NCI-H82 (cell line): ENCODE data around the gene RPL27A.
A peak's percentile ranks its signal among the peaks of the same experiment; 100 is the strongest.
"Not testable (repeated sequence)": the region's sequence is repeated elsewhere in the genome, so short reads cannot be mapped to it uniquely, and the experiment has no call there.

Experiments used
- DNase-seq: peaks from one replicate; lab custom pipeline; 2025; lab: John Stamatoyannopoulos, UW

Gene RPL27A

GRCh38 chr11:8682303-8683114, at the start of gene RPL27A, which contains the start of gene TRIM66:
TSS of gene RPL27A (plus strand) at chr11:8682792. CDS start at chr11:8682814, 22 bp downstream.
TSS of gene TRIM66 (minus strand) at chr11:8682665. CDS start at chr11:8672274, 10,391 bp downstream.
- DNase-seq, result peak; percentile 97

- no peak for DNase-seq
These were observed 48.1 kb upstream of the RPL27A start for GRCh38 chr11:8634498-8634897.

GRCh38 chr11:8636127-8636526, 46.5 kb upstream of the RPL27A start:
- DNase-seq, result no peak

GRCh38 chr11:8638300-8638699, 44.3 kb upstream of the RPL27A start:
- no peak for DNase-seq

GRCh38 chr11:8639655-8640054, 42.9 kb upstream of the RPL27A start:
- no peak for DNase-seq

- DNase-seq, result no peak
These were observed 42.2 kb upstream of the RPL27A start for GRCh38 chr11:8640267-8640906.

- DNase-seq, result no peak
These were observed 41.3 kb upstream of the RPL27A start for GRCh38 chr11:8641332-8641731.

GRCh38 chr11:8642196-8642841, 40.3 kb upstream of the RPL27A start:
- DNase-seq, result peak; percentile 75

- no peak for DNase-seq
These were observed 35.7 kb upstream of the RPL27A start for GRCh38 chr11:8646873-8647272.

GRCh38 chr11:8649361-8649760, 33.2 kb upstream of the RPL27A start:
- DNase-seq, result peak; percentile 76

GRCh38 chr11:8650401-8650990, 32.1 kb upstream of the RPL27A start:
- DNase-seq, result peak; percentile 67

GRCh38 chr11:8652140-8652539, 30.5 kb upstream of the RPL27A start:
- DNase-seq, result no peak

- DNase-seq, result no peak
These were observed 28.1 kb upstream of the RPL27A start for GRCh38 chr11:8654503-8654902.

GRCh38 chr11:8656291-8656690, 26.3 kb upstream of the RPL27A start:
- DNase-seq, result no peak

GRCh38 chr11:8658321-8659057, 24.1 kb upstream of the RPL27A start:
- DNase-seq, result no peak

GRCh38 chr11:8661001-8661795, 21.4 kb upstream of the RPL27A start:
- no peak for DNase-seq

- no peak for DNase-seq
These were observed 17.4 kb upstream of the RPL27A start for GRCh38 chr11:8665222-8665621.

GRCh38 chr11:8670081-8670480, 12.5 kb upstream of the RPL27A start:
- not testable (repeated sequence) for DNase-seq

GRCh38 chr11:8671193-8671612, 11.4 kb upstream of the RPL27A start:
- DNase-seq, result no peak

GRCh38 chr11:8671651-8672062, 10.9 kb upstream of the RPL27A start:
- no peak for DNase-seq

GRCh38 chr11:8672346-8672745, 10.2 kb upstream of the RPL27A start:
- DNase-seq, result no peak
